IPS-18a (cell line): ENCODE measurements around the gene CD34.
A peak's percentile ranks its signal among the peaks of the same experiment; 100 is the strongest.

Experiments
- H3K27ac ChIP-seq: one replicate; pipeline ENCODE4 v1.5.1; 2013; ENCODE audit warnings: low read length
- H3K27me3 ChIP-seq: one replicate; pipeline ENCODE4 v1.6.1; 2013; ENCODE audit warnings: mild to moderate bottlenecking, low read length; ENCODE audit not compliant: control insufficient read depth, insufficient read depth
- H3K36me3 ChIP-seq: one replicate; pipeline ENCODE4 v1.6.1; 2013; ENCODE audit warnings: low read depth, low read length; ENCODE audit not compliant: control insufficient read depth
- H3K4me1 ChIP-seq: one replicate; pipeline ENCODE4 v1.6.1; 2013; ENCODE audit warnings: low read depth, low read length; ENCODE audit not compliant: control insufficient read depth
- H3K4me3 ChIP-seq: one replicate; pipeline ENCODE4 v1.5.1; 2013; ENCODE audit warnings: low read length
- H3K9ac ChIP-seq: one replicate; pipeline ENCODE4 v1.6.1; 2013; ENCODE audit warnings: mild to moderate bottlenecking, low read length, moderate library complexity
- H3K9me3 ChIP-seq: one replicate; pipeline ENCODE4 v1.6.1; 2013; ENCODE audit warnings: low read depth, low read length; ENCODE audit not compliant: control insufficient read depth

CD34 gene

DNA sequence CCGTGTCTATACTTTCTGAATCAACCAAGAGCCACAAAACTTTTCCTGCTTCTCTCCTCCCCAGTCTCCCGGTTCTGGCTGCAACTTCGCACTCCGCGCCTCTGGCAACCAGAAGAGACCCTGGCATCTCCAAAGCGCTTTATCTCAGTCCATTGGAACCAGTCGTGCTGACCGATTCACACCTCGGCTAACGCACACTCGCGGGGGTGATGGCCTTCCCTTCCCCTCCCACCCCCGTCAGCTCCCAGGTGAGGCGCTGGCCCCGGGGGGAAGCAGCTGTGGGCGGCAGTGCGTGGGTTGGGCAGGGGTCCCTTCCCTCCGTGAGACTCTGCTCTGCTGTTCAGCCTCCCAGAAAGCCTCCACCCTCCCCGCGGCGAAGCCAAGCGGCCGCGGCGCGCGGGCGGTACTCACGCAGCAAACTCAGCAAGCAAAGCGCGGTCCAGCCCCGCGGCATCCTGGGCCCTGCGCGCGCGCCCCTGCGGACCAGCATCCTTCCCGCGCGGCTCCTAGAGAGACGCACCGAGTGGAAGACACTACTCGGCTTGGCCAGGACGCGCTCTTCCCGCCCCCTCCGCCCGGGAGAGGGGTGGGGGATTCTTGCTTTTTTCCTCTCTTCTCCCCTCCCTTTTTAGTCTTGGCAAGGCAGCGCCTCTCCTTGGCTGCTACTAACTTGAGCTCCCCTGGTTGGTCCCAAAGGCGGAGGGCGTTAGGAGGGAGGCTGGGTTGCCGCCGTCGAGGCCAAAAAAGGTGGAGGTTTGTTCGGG, at the start of gene CD34:
Gene CD34, minus strand, starts transcription at position 535 of the 764 bp plus-strand sequence. Its CDS starts 45 bp downstream, at position 490.
- no peaks in the 10 kb centered on the region for H3K9me3 ChIP-seq
- H3K4me3 ChIP-seq = peak within 1 kb of the TSS; percentile 53
- H3K36me3 ChIP-seq = no peaks in the 10 kb centered on the region
- peaks cover 45% of the 10 kb centered on the region for H3K27me3 ChIP-seq
- no peak within 1 kb of the TSS for H3K9ac ChIP-seq
- no peaks in the 10 kb centered on the region for H3K4me1 ChIP-seq
- no peak within 1 kb of the TSS for H3K27ac ChIP-seq

DNA sequence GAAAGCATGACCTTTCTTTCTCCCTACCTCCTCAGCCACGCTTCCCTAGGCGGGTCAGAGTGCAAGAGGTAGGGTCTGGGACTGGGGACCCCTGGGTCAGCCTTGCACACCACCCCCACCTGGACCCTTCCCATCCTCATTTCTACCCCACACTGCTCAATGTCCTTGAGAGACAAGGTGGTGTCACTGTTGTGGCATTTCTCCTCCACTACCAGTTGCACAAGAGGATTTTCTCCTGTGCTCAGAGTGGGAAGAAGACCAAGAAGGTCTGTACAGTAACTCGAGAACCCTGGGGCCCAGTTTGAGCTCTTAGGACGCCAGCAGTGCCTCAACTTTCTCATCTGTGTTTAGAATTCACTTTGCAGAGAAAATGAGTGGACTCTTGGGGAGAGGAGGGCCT, 49.4 kb upstream of the CD34 start:
- H3K36me3 ChIP-seq = no peaks in the 10 kb centered on the region
- no peaks in the 10 kb centered on the region for H3K9me3 ChIP-seq
- H3K27ac ChIP-seq = no peak overlapping the region
- no peak overlapping the region for H3K9ac ChIP-seq
- no peak overlapping the region for H3K4me3 ChIP-seq
- no peaks in the 10 kb centered on the region for H3K4me1 ChIP-seq
- H3K27me3 ChIP-seq = peaks cover 93% of the 10 kb centered on the region

DNA sequence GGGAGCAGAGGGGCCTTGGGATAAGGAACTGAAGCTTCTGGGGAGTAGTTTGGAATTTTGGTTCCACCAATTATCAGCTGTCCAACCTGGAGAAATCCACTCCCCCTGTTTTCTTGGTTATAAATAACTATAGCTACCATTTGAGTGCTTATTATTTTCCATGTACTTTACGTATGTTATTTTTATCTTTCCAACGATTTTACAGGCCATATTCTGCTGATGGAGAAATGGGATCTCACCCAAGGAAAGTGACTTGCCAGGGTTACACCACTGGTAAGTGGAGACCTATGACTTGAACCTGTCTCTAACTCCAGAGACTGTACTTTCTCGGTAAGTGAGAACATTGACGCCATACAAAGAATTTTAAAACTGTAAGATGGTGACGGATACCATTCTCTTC, 49.0 kb upstream of the CD34 start:
- Histone ChIP-seq H3K9ac (no peak overlapping the region), H3K4me3 (peak overlapping the region; percentile 53), H3K4me1 (no peaks in the 10 kb centered on the region), H3K36me3 (no peaks in the 10 kb centered on the region), H3K9me3 (no peaks in the 10 kb centered on the region), H3K27ac (no peak overlapping the region), H3K27me3 (peaks cover 88% of the 10 kb centered on the region)

GRCh38 chr1:207959141-207959825, 48.4 kb upstream of the CD34 start:
- H3K36me3 ChIP-seq = no peaks in the 10 kb centered on the region
- no peak overlapping the region for H3K27ac ChIP-seq
- no peaks in the 10 kb centered on the region for H3K9me3 ChIP-seq
- H3K4me3 ChIP-seq = peak overlapping the region; percentile 53
- H3K27me3 ChIP-seq = peaks cover 82% of the 10 kb centered on the region
- no peaks in the 10 kb centered on the region for H3K4me1 ChIP-seq
- no peak overlapping the region for H3K9ac ChIP-seq

DNA sequence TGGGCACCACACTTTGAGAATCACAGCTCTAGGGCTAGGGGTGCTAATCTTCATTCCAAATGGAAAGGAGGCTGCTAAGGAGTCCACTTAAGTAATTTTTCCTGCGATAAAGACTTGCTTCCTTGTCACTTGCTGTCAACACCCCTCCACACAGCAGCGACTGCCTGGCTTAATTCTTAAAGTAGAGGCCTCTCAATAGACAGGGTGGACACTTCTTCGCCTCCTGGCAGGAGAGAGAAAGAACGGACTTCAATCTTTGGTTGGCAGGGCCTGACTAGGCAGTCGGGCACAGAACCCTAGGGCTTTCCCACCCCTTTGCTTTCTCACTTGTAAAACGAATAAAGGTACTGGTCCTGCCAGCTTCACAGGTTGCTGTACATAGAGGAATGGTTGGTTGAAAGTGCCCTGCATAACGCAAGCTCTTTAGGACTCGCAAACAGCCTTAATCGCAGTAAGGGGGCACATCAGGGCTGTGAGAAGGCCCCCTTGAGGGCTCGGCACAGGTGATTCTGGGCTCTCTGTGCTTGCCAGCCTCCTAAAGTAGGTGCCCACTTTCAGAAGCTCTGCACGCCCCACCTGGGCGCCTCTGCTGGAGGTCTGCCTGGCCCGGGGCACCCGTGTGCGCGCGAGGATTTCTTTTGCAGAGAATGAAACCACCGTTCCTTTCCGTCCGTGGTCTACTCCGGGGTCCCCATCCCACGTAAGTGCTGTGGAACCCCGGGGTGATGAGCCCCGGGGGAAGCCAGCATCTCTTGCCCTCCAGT, 47.6 kb upstream of the CD34 start:
- peak overlapping the region; percentile 53 for H3K4me3 ChIP-seq
- peaks cover 76% of the 10 kb centered on the region for H3K27me3 ChIP-seq

GRCh38 chr1:207956986-207957385, 46.1 kb upstream of the CD34 start:
- H3K36me3 ChIP-seq = no peaks in the 10 kb centered on the region
- H3K4me1 ChIP-seq = no peaks in the 10 kb centered on the region
- no peak overlapping the region for H3K4me3 ChIP-seq
- H3K9me3 ChIP-seq = no peaks in the 10 kb centered on the region
- no peak overlapping the region for H3K9ac ChIP-seq
- H3K27me3 ChIP-seq = peaks cover 65% of the 10 kb centered on the region
- no peak overlapping the region for H3K27ac ChIP-seq

More for the DNA sequence above, 47.6 kb upstream of the CD34 start:
- H3K4me1 ChIP-seq = no peaks in the 10 kb centered on the region
- no peaks in the 10 kb centered on the region for H3K9me3 ChIP-seq
- H3K27ac ChIP-seq = no peak overlapping the region
- no peak overlapping the region for H3K9ac ChIP-seq
- no peaks in the 10 kb centered on the region for H3K36me3 ChIP-seq

GRCh38 chr1:207954104-207954503, 43.2 kb upstream of the CD34 start:
- Histone ChIP-seq H3K4me1 (no peaks in the 10 kb centered on the region), H3K4me3 (no peak overlapping the region), H3K9me3 (no peaks in the 10 kb centered on the region)

DNA sequence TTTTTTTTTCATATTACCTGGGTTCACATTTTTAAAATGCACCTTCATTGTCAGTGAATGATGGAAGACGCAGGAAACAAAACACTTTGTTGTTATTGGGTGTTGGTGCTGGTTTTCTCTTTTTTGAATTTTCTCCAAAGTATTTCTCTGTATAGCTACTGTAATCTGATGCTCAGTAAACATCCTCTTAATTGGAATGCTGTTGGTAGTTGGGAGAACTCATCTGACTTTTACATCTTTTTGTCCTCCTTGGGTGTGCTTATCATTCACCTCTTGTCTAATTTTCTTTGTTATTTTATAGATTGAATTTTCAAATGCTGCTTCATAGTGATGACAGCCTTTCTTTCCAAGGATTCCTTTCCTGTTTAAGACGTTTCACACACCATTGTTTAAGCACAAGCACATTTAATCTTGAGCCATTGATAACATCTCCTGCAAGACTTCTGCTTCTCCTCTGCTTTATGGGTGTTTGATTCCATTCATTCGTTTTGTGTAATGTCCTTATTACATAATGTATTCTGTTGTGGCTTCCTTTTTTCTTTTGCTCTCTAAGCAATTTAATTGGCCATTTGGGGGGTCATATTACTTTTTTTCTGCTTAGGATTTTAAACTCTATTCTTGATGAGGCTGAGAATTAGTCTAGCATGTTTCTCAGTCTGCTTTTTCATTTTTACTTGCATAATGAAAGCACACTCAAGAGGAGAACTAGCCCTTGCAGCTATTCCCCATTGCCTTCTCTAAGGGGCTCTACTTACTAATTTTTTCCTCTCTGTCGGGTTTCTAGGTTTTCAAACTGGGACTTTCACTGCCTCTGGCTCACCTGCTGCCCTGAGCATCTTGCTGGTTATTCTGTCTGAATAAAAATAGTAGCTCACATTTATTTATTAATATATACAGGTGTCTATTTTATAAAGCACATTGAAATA, 42.0 kb upstream of the CD34 start:
- H3K9me3 ChIP-seq = no peaks in the 10 kb centered on the region
- no peak overlapping the region for H3K27ac ChIP-seq
- peaks cover 24% of the 10 kb centered on the region for H3K27me3 ChIP-seq
- H3K4me3 ChIP-seq = no peak overlapping the region
- H3K4me1 ChIP-seq = no peaks in the 10 kb centered on the region
- H3K36me3 ChIP-seq = no peaks in the 10 kb centered on the region
- no peak overlapping the region for H3K9ac ChIP-seq

More at GRCh38 chr1:207954104-207954503, 43.2 kb upstream of the CD34 start:
- Histone ChIP-seq H3K27ac (no peak overlapping the region), H3K27me3 (peaks cover 36% of the 10 kb centered on the region), H3K36me3 (no peaks in the 10 kb centered on the region), H3K9ac (no peak overlapping the region)

DNA sequence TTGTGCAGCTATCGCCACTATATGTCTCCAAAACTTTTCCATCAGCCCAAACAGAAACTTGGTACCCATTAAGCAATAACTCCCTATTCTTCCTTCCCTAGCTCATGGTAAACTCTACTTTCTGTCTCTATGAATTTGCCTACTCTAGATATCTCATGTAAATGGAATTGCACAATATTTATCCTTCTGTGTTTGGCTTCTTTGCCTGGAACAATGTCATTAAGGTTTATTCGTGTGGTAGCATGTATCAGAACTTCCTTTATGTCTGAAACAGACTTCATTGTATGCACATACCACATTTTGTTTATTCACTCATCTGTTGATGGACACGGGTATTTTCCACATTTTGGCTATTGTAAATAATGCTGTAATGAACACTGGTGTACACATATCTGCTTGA, 40.7 kb upstream of the CD34 start:
- no peaks in the 10 kb centered on the region for H3K4me1 ChIP-seq
- H3K9ac ChIP-seq = no peak overlapping the region
- peaks cover 12% of the 10 kb centered on the region for H3K27me3 ChIP-seq
- H3K27ac ChIP-seq = no peak overlapping the region
- H3K36me3 ChIP-seq = no peaks in the 10 kb centered on the region
- no peak overlapping the region for H3K4me3 ChIP-seq
- H3K9me3 ChIP-seq = no peaks in the 10 kb centered on the region

DNA sequence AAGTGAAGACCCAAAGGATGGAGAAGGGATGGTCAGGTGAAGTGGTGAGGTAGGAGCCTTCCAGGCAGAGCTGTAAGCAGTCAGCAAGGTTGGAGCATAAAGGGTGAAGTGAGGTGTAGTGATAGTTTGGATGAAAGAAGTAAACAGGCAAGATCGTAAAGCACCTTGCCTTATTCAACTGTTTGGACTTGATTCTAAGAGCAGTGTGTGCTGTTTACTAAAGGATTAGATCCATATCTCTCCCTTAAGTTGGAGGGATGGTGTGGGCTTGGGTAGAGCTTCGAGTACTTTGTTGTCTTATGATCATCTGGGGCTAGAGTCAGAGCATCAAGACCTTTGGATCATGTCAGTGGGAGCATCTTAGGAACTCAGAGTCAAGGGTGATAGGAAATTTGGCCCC, 39.8 kb upstream of the CD34 start:
- H3K4me3 ChIP-seq = no peak overlapping the region

More for the DNA sequence above, 39.8 kb upstream of the CD34 start:
- peaks cover 3% of the 10 kb centered on the region for H3K27me3 ChIP-seq
- H3K9me3 ChIP-seq = no peaks in the 10 kb centered on the region
- H3K27ac ChIP-seq = no peak overlapping the region
- no peaks in the 10 kb centered on the region for H3K36me3 ChIP-seq
- no peak overlapping the region for H3K9ac ChIP-seq
- H3K4me1 ChIP-seq = no peaks in the 10 kb centered on the region
